ENCODE data around the gene MICAL3. TPM values are rescaled to one million over a fixed set of nuclear protein-coding genes. Genes with fewer than 3 reads are reported as not detected.
A peak's percentile ranks its signal among the peaks of the same experiment; 100 is the strongest.

MICAL3 gene
- total and polyA plus RNA-seq, 2 of the 8 experiments (the other 6 are each of a cell fraction or from before 2014, with no cell fraction given): 8.3 to 41.8 TPM

GRCh38 chr22:17751596-17751995 lies 272.8 kb downstream of the MICAL3 start:
- Histone ChIP-seq H3K18ac (ENCODE audit: extremely low read depth, low read length) (no peak overlapping the region), H3K27ac (ENCODE audit: low read depth, low read length) (no peak overlapping the region), H4K5ac (ENCODE audit: insufficient read length, low read depth, low read length) (no peak overlapping the region), H3K36me3 (ENCODE audit: control insufficient read depth in 2 of 4, insufficient read depth in 4 of 4, low read length in 3 of 4) (no peaks in the 10 kb centered on the region), H4K8ac (ENCODE audit: extremely low read depth, insufficient read depth, low read length) (no peak overlapping the region), H3K79me2 (ENCODE audit: control insufficient read depth in 1 of 2, insufficient read depth in 2 of 2, low read length in 2 of 2) (peaks cover 0 to 3% of the 10 kb centered on the region in 2 experiments; a peak in 2 of 4 replicates), H3K56ac (replicated peaks; ENCODE audit: insufficient read length, low read depth, low read length) (no peak overlapping the region), H2AFZ (ENCODE audit: low read length) (no peak overlapping the region), H3K4me1 (replicated peaks in 1 of 4; ENCODE audit: control insufficient read depth in 3 of 4, insufficient read depth in 4 of 4, low read length in 3 of 4) (no peaks in the 10 kb centered on the region; a peak in 2 of 7 replicates), H3K4me3 (ENCODE audit: extremely low read depth in 1 of 4, insufficient read depth in 2 of 4, low read depth in 3 of 4, low read length in 4 of 4) (no peak overlapping the region), H2AK5ac (ENCODE audit: low read depth, low read length) (no peak overlapping the region), H3K14ac (ENCODE audit: insufficient read length) (no peak overlapping the region), H4K20me1 (replicated peaks in 1 of 2; ENCODE audit: control insufficient read depth in 1 of 2, insufficient read depth in 2 of 2, low read length in 2 of 2) (peaks cover 0 to 3% of the 10 kb centered on the region in 2 experiments), H2BK15ac (ENCODE audit: low read length) (no peak overlapping the region), H3K9ac (replicated peaks in 1 of 4; ENCODE audit: extremely low read depth in 1 of 4, low read depth in 3 of 4, low read length in 3 of 4) (no peak overlapping the region), H3K79me1 (ENCODE audit: low read depth, low read length) (peaks cover 8% of the 10 kb centered on the region; the same call in 1 of the 2 replicates), H2BK12ac (ENCODE audit: low read depth, low read length) (no peak overlapping the region), H2BK5ac (ENCODE audit: low read depth, low read length) (no peak overlapping the region), H3K4me2 (ENCODE audit: insufficient read depth in 1 of 2, low read depth in 2 of 2, low read length in 2 of 2) (no peak overlapping the region), H3K4ac (replicated peaks; ENCODE audit: insufficient read length, low read depth, low read length) (no peak overlapping the region), H3K27me3 (replicated peaks in 1 of 4; ENCODE audit: control insufficient read depth in 3 of 4, extremely low read depth in 1 of 4, insufficient read depth in 3 of 4, low read length in 3 of 4) (no peaks in the 10 kb centered on the region), H3K23ac (ENCODE audit: insufficient read length) (no peak overlapping the region), H3K9me3 (ENCODE audit: insufficient read depth in 2 of 2, low read depth in 1 of 2, low read length in 1 of 2) (no peaks in the 10 kb centered on the region), H4K91ac (replicated peaks; ENCODE audit: insufficient read length, low read length) (no peak overlapping the region), H2BK20ac (ENCODE audit: low read length) (no peak overlapping the region), H2BK120ac (replicated peaks; ENCODE audit: low read depth, low read length) (no peak overlapping the region), H3K23me2 (ENCODE audit: low read depth, low read length) (peaks cover 2% of the 10 kb centered on the region; the same call in 1 of the 2 replicates)
- DNase-seq (ENCODE audit: low read depth in 1 of 2, low spot score in 2 of 2) (no peak), FAIRE-seq (no peak)
- peak in 1 of 3 experiments; percentile 7; a peak in 1 of 4 replicates for TF ChIP-seq CTCF (IDR thresholded peaks at IDR 0.05; ENCODE audit: control extremely low read depth in 1 of 3, insufficient read depth in 1 of 3, low read depth in 1 of 3, low read length in 3 of 3)
- no peak for TF ChIP-seq KDM5A (IDR thresholded peaks at IDR 0.05; ENCODE audit: low read length)
- CTCF ChIA-PET (ENCODE audit: partially characterized antibody): interaction anchor here (0.6 to 8.4 kb wide), 13 partner anchors 9 to 325 kb away, joined by 3 to 93 read pairs (median 3); no protein-coding TSS in a partner anchor
- POLR2A ChIA-PET (ENCODE audit: partially characterized antibody): interaction anchor here (1.2 to 1.5 kb wide), 2 partner anchors 16 to 21 kb away, joined by 3 to 4 read pairs; no protein-coding TSS in a partner anchor
- 78% methylated on average over 6 of the region's 6 CpGs; no CpG with 5 or more reads in 1 of the 2 experiments for WGBS, 2 experiments (ENCODE audit: extremely low coverage in 1 of 2, insufficient coverage in 1 of 2, insufficient read length in 1 of 2, insufficient replicate concordance in 2 of 2, low coverage in 1 of 2, low lambda C conversion rate in 2 of 2, missing lambda C conversion rate in 1 of 2)
